TTC549 (cell line): ENCODE measurements around the gene PLPPR4.
"Not testable (repeated sequence)": the region's sequence is repeated elsewhere in the genome, so short reads cannot be mapped to it uniquely, and the experiment has no call there.

Source experiments
- FAIRE-seq: peaks from 2 replicates; lab custom pipeline; 2012; peaks lifted over from hg19 to GRCh38; lab: Jason Lieb, UNC

Gene PLPPR4

GRCh38 chr1:99269321-99269720 lies 5.0 kb downstream of the PLPPR4 start:
- no peak for FAIRE-seq

GRCh38 chr1:99270646-99271045 lies 6.4 kb downstream of the PLPPR4 start:
- no peak for FAIRE-seq

GRCh38 chr1:99271249-99271648 lies 7.0 kb downstream of the PLPPR4 start:
- no peak for FAIRE-seq

GRCh38 chr1:99277066-99277465 lies 12.8 kb downstream of the PLPPR4 start:
- no peak for FAIRE-seq

GRCh38 chr1:99279525-99279924 lies 15.2 kb downstream of the PLPPR4 start:
- FAIRE-seq = no peak

GRCh38 chr1:99281105-99281504 lies 16.8 kb downstream of the PLPPR4 start:
- no peak for FAIRE-seq

- no peak for FAIRE-seq
Observed at GRCh38 chr1:99282536-99282935, 18.2 kb downstream of the PLPPR4 start.

- not testable (repeated sequence) for FAIRE-seq
Observed at GRCh38 chr1:99283521-99283920, 19.2 kb downstream of the PLPPR4 start.

- no peak for FAIRE-seq
Observed at GRCh38 chr1:99292886-99293285, 28.6 kb downstream of the PLPPR4 start.

- no peak for FAIRE-seq
Observed at GRCh38 chr1:99297923-99298322, 33.6 kb downstream of the PLPPR4 start.

- FAIRE-seq = no peak
Observed at GRCh38 chr1:99304725-99305282, 40.5 kb downstream of the PLPPR4 start.

GRCh38 chr1:99305626-99306025 lies 41.3 kb downstream of the PLPPR4 start:
- FAIRE-seq = no peak

- no peak for FAIRE-seq
Observed at GRCh38 chr1:99306056-99306455, 41.8 kb downstream of the PLPPR4 start.

GRCh38 chr1:99306644-99307043 lies 42.4 kb downstream of the PLPPR4 start:
- FAIRE-seq = no peak

GRCh38 chr1:99315305-99315704 lies 51.0 kb downstream of the PLPPR4 start:
- no peak for FAIRE-seq

GRCh38 chr1:99326215-99326949 lies 62.1 kb downstream of the PLPPR4 start:
- FAIRE-seq = no peak

GRCh38 chr1:99327357-99327756 lies 63.1 kb downstream of the PLPPR4 start:
- FAIRE-seq = no peak

- FAIRE-seq = no peak
Observed at GRCh38 chr1:99328171-99328570, 63.9 kb downstream of the PLPPR4 start.

GRCh38 chr1:99331083-99331482 lies 66.8 kb downstream of the PLPPR4 start:
- FAIRE-seq = no peak

GRCh38 chr1:99331636-99332035 lies 67.3 kb downstream of the PLPPR4 start:
- no peak for FAIRE-seq

- FAIRE-seq = no peak
Observed at GRCh38 chr1:99332561-99332960, 68.3 kb downstream of the PLPPR4 start.

GRCh38 chr1:99334991-99335390 lies 70.7 kb downstream of the PLPPR4 start:
- FAIRE-seq = no peak

- no peak for FAIRE-seq
Observed at GRCh38 chr1:99347041-99347684, 82.9 kb downstream of the PLPPR4 start.
